ENCODE measurements around the gene SAP30L. TPM values are rescaled to one million over a fixed set of nuclear protein-coding genes. Genes with fewer than 3 reads are reported as not detected.

Gene SAP30L
- total and polyA plus RNA-seq, 2 of the 4 experiments (the other 2 are of a cell fraction), result 9.7 to 17.6 TPM

GRCh38 chr5:154467655-154468354 lies 22.0 kb downstream of the SAP30L start (continued):
- TF ChIP-seq USF2 (IDR thresholded peaks at IDR 0.05; ENCODE audit: low read depth, low read length), result no peak

GRCh38 chr5:154470137-154470536 lies 24.3 kb downstream of the SAP30L start:
- no TSS peak for BruUV-seq (replicated peaks)
- in situ Hi-C loops (cut with MboI; ENCODE audit: low sequenced_read_pairs), result loop anchor here (25.0 kb wide), 1 partner anchor 342 kb away; no protein-coding TSS in a partner anchor
- TF ChIP-seq POLR2A (IDR thresholded peaks at IDR 0.05; ENCODE audit: low read depth, low read length) (no peak), RCOR1 (IDR thresholded peaks at IDR 0.05; ENCODE audit: insufficient replicate concordance, low read length) (no peak), RAD21 (IDR thresholded peaks at IDR 0.05; ENCODE audit: low read length) (no peak), USF2 (IDR thresholded peaks at IDR 0.05; ENCODE audit: low read depth, low read length) (no peak), CEBPB (IDR thresholded peaks at IDR 0.05; ENCODE audit: low read depth, low read length) (no peak), CHD1 (IDR thresholded peaks at IDR 0.05; ENCODE audit: low read depth, low read length) (no peak), CTCF (conservative IDR thresholded peaks at IDR 0.05; ENCODE audit: low read depth, low read length) (no peak), FOS (IDR thresholded peaks at IDR 0.05; ENCODE audit: low read depth, low read length) (no peak), NFE2L2 (IDR thresholded peaks at IDR 0.05; ENCODE audit: low read depth, low read length) (no peak), MAZ (IDR thresholded peaks at IDR 0.05; ENCODE audit: borderline replicate concordance, low read depth, low read length) (no peak), MAFK (IDR thresholded peaks at IDR 0.05; ENCODE audit: low read depth, low read length) (no peak), SMC3 (IDR thresholded peaks at IDR 0.05; ENCODE audit: low read depth, low read length) (no peak)

More at GRCh38 chr5:154470137-154470536, 24.3 kb downstream of the SAP30L start:
- no peak overlapping the region for H2BK5ac ChIP-seq (ENCODE audit: low read depth, low read length, poor library complexity, severe bottlenecking)
- H3K27me3 ChIP-seq (ENCODE audit: control insufficient read depth, insufficient read depth, low read length), result peaks cover 54% of the 10 kb centered on the region
- no peak overlapping the region for H4K91ac ChIP-seq (ENCODE audit: insufficient read depth, low read depth, low read length)
- peaks cover 4% of the 10 kb centered on the region; the same call in 1 of the 2 replicates for H3K4me1 ChIP-seq (ENCODE audit: control insufficient read depth, insufficient read depth, low read length)
- no peak overlapping the region for H2AK9ac ChIP-seq (replicated peaks; ENCODE audit: low read depth, low read length, poor library complexity)
- no peak overlapping the region for H2BK15ac ChIP-seq (ENCODE audit: low read depth, low read length)
- no peak overlapping the region for H3K27ac ChIP-seq (ENCODE audit: insufficient read depth, low read length)
- WGBS, 2 experiments (ENCODE audit: extremely low coverage in 2 of 2, insufficient read length in 1 of 2), result no CpG with 5 or more reads among the region's 2 CpGs
- no peaks in the 10 kb centered on the region for H3K9me1 ChIP-seq (ENCODE audit: insufficient read depth, low read length)
- H3K9me3 ChIP-seq (ENCODE audit: control insufficient read depth, insufficient read depth, low read length), result 0 out of 2 replicates have a peak, but pooled peaks cover 11% of the 10 kb centered on the region
- H3K4me2 ChIP-seq (ENCODE audit: low read depth, low read length), result no peak overlapping the region
- dilution Hi-C loops (cut with HindIII; ENCODE audit: low sequenced_read_pairs, unreplicated experiment) (no loop called here), intact Hi-C loops (cut with micrococcal nuclease) (no loop called here)
- H3K18ac ChIP-seq (ENCODE audit: low read depth, low read length), result no peak overlapping the region
- no peak overlapping the region for H2AK5ac ChIP-seq (ENCODE audit: low read depth, low read length)
- H3K23ac ChIP-seq (ENCODE audit: low read depth, low read length), result 0 out of 2 replicates have a peak overlapping the region, but pooled peaks have one; percentile 25
- H2BK120ac ChIP-seq (ENCODE audit: low read depth, low read length), result no peak overlapping the region
- no peak for DNase-seq
- H3K9ac ChIP-seq (ENCODE audit: low read depth, low read length), result no peak overlapping the region
- H2AFZ ChIP-seq (replicated peaks; ENCODE audit: low read length, poor library complexity), result no peak overlapping the region
- H4K20me1 ChIP-seq (ENCODE audit: insufficient read depth, low read length), result peaks cover 10% of the 10 kb centered on the region; the same call in 1 of the 2 replicates
- H3K79me1 ChIP-seq (ENCODE audit: low read depth in 1 of 2, low read length in 2 of 2), result no peaks in the 10 kb centered on the region
- no peaks in the 10 kb centered on the region for H3K36me3 ChIP-seq (ENCODE audit: control insufficient read depth, insufficient read depth, low read length)
- H3K4me3 ChIP-seq (ENCODE audit: insufficient read depth, low read depth, low read length), result no peak overlapping the region
- no peak for ATAC-seq (ENCODE audit: low read depth)
- no peak overlapping the region for H3K56ac ChIP-seq (ENCODE audit: extremely low read depth, insufficient read depth, low read length)
- H3K4ac ChIP-seq (ENCODE audit: low read depth, low read length), result no peak overlapping the region
- ChIA-PET CTCF (interaction anchor here (0.7 kb wide), 1 partner anchor 8 kb away, joined by 5 read pairs; no protein-coding TSS in a partner anchor), POLR2A (ENCODE audit: unreplicated experiment) (no interaction called here)
- H2BK20ac ChIP-seq (ENCODE audit: low read depth, low read length), result no peak overlapping the region
- H4K5ac ChIP-seq (ENCODE audit: low read depth, low read length), result no peak overlapping the region
- H3K14ac ChIP-seq (replicated peaks; ENCODE audit: low read depth, low read length), result no peak overlapping the region
- no peak overlapping the region for H4K8ac ChIP-seq (ENCODE audit: low read depth in 2 of 2, low read length in 2 of 2)

Data from IMR-90 (cell line).